HG02981 (cell line): Measurements from ENCODE around the gene WDR38.

Experiments
- ATAC-seq: cut with Tn5 transposase; IDR thresholded peaks from one replicate; pipeline ENCODE4 v1.9.1; 2021; ENCODE audit warnings: mild to moderate bottlenecking, moderate library complexity; ENCODE audit not compliant: unreplicated experiment

The WDR38 gene, protein sequence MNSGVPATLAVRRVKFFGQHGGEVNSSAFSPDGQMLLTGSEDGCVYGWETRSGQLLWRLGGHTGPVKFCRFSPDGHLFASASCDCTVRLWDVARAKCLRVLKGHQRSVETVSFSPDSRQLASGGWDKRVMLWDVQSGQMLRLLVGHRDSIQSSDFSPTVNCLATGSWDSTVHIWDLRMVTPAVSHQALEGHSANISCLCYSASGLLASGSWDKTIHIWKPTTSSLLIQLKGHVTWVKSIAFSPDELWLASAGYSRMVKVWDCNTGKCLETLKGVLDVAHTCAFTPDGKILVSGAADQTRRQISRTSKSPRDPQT

GRCh38 chr9:124852829-124853531 lies at the start of gene WDR38:
WDR38 (plus strand) TSS chr9:124853460; CDS start chr9:124853532, 72 bp downstream.
- peak; percentile 76 for ATAC-seq

GRCh38 chr9:124803911-124804310 lies 49.3 kb upstream of the WDR38 start:
- ATAC-seq = no peak

- ATAC-seq = no peak
Measured at GRCh38 chr9:124805186-124805585, 48.1 kb upstream of the WDR38 start.

DNA sequence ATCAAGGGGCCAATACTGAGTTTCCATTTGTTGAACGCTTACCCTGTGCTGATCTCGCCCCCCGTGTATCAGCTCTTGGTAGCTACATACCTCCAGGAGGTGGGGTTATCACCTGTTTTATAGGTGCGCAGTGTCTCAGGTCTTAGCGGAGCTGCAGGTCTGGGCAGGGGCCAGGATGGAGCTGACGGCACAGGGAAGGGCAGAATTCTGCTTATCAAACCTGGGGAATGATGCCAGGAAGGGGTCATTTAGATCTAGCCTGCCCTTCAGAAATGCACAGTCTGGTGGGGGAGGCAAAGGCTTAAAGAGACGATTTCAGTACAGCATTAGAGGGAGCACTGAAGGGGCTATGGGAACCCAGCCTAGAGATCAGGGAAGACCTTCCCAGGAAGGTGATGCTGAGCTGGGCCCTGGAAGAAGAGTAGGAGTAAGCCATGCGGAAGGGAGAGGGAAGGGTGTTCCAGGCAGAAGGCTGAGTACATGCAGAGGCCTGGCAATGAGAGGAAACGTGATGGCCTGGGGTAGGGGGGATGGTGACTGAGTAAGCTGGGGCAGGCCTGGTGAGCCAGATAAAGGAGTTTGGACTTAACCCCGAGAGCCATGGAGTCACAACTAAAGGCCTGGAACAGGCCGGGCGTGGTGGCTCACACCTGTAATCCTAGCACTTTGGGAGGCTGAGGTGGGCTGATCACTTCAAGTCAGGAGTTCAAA lies 44.9 kb upstream of the WDR38 start:
- ATAC-seq = no peak

- ATAC-seq = no peak
Measured at GRCh38 chr9:124809211-124809610, 44.0 kb upstream of the WDR38 start.

DNA sequence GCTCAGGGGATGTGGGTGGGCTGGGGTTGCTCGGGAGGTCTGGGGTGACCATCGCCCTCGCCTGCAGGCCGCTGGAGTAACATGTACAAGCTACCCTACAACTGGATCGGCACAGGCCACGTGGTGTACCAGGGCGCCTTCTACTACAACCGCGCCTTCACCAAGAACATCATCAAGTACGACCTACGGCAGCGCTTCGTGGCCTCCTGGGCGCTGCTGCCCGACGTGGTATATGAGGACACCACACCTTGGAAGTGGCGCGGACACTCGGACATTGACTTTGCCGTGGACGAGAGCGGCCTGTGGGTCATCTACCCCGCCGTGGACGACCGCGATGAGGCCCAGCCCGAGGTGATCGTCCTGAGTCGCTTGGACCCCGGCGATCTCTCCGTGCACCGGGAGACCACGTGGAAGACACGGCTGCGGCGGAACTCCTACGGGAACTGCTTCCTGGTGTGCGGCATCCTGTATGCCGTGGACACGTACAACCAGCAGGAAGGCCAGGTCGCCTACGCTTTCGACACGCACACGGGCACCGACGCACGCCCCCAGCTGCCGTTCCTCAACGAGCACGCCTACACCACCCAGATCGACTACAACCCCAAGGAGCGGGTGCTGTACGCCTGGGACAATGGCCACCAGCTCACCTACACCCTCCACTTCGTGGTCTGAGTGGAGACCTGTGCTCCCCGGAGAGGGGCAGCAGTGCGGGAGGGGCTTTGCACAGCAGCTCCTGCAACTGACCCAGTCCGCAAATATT lies 43.3 kb upstream of the WDR38 start:
- no peak for ATAC-seq

- no peak for ATAC-seq
Measured at GRCh38 chr9:124810663-124811355, 42.5 kb upstream of the WDR38 start.

DNA sequence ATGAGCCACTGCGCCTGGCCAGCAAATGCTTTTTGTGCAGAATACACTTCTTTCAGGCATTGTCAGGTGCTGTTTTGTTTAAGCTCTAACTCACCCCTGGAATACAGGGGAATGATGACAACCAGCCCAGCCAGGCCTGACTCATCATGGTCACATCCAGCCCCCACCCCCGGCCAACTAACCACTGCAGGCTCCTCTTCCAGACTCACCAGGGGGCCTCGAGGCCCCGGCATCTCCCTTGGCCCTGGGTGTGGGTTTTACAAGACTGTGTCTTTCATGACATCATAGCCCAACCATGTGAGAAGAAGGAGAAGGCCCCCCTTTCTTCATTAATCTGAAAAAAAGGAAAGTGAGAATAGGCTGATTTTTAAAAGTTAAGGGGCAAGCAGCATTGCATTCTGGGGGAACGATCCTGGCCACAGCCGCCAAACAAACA lies 40.8 kb upstream of the WDR38 start:
- ATAC-seq = no peak

DNA sequence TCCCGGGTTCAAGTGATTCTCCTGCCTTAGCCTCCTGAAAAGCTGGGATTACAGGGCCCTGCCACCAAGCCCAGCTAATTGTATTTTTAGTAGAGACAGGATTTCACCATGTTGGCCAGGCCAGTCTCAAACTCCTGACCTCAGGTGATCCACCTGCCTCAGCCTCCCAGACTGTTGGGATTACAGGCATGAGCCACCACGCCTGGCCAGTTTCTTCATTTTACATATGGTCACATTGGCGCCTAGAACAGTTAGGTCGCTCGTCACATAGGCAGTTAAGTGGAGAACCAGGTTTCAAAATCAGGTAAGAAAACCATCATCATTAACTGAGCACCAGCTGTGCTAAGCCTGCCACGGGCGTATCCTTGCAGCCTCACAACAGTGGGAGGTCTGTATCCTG lies 40.2 kb upstream of the WDR38 start:
- ATAC-seq = no peak

DNA sequence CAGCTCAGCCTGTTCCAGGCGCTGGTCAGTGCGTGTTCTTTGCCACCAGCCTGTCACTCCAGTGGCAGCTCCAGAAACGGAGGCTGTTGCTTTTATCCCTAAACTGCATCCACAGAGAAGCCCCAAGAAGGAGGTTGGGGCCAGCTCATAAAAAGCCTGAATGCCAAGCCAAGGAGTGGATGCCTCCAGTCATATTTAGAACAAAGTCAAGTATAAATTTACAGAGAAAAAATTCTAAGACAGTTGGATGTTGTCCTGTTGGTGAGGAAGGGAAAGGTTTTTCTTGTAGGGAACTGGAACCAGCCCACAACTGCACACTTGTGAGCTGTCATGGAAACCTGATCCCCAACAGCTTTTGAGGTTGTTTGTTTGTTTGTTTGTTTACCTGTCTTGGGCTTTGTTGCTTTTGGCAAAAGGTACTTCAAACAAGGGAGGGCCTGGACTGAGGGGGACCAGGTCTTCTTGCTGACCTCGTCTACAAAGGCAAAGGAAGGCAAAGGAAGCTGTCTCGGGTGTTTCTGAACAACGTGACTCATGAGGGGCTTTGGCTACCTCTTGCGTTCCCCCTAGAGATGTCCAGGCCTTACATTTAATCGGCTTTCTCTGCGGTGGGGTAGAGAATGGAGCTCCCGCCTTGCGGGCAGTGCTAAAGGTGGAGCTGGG lies 39.6 kb upstream of the WDR38 start:
- no peak for ATAC-seq

GRCh38 chr9:124814164-124814535 lies 39.1 kb upstream of the WDR38 start:
- ATAC-seq = no peak

DNA sequence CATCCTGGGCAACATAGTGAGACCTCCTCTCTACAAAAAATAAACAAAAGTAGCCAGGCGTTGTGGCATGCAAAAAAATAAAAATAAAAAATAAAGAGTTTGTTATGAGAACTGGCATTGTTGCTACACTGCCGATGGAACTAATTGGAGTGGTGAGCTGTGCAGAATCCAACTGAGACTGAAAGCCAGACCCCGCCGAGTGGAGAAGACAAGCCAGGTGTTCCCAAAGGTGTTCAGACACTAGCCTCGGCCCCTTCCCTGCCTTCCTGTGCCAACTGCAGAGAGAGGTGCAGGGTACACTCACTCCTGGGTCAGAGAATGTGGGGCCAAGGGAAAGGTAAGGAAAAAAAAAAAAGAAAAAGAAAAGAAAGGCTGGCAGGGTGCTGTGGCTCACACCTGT lies 37.7 kb upstream of the WDR38 start:
- ATAC-seq = no peak

GRCh38 chr9:124818431-124819281 lies 34.6 kb upstream of the WDR38 start:
- no peak for ATAC-seq

GRCh38 chr9:124820698-124821623 lies 32.3 kb upstream of the WDR38 start:
- no peak for ATAC-seq

GRCh38 chr9:124828489-124829333 lies 24.5 kb upstream of the WDR38 start:
- ATAC-seq = no peak

DNA sequence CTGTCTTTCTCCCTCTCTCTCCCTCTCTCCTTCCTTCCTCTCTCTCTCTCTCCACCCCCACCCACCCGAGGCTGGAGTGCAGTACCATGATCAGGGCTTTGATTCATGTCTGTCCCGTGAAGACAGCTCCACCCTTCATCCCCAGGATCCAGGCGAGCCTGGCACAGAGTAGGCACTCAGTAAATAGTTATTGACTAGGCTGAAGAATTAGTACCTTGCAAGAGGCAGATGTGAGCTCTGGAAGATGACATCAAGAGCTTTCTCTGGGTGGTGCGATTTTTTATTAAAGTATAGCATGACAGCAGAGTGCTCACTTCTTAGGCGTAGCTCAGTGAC lies 24.0 kb upstream of the WDR38 start:
- no peak for ATAC-seq

DNA sequence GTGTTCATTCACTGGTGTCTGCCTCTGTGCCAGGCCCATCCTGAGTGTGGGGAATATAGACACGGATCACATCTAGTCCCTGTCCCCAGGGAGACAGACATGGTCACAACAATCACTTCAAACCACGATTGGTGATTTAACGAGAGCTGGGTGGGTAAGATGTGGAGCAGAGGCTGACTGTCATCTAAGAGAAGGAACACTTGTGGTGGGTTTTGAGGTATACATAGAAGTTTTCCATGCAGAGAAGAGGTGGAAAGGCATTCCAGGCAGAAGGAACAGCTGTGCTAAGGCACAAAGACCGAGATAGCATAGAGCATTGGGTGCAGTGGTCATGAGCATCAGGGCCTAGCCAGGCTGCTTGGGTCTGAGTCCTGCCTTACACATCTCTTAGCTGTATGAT lies 22.7 kb upstream of the WDR38 start:
- no peak for ATAC-seq
